HG03025 (cell line): ENCODE data around the gene PHC1.
A peak's percentile ranks its signal among the peaks of the same experiment; 100 is the strongest.

Source experiments
- ATAC-seq: cut with Tn5 transposase; IDR thresholded peaks from one replicate; pipeline ENCODE4 v1.9.1; 2021; ENCODE audit warnings: mild to moderate bottlenecking, moderate library complexity; ENCODE audit not compliant: unreplicated experiment, low FRiP score

PHC1 gene

GRCh38 chr12:8948701-8949341, 34.5 kb downstream of the PHC1 start:
- ATAC-seq, result no peak

DNA sequence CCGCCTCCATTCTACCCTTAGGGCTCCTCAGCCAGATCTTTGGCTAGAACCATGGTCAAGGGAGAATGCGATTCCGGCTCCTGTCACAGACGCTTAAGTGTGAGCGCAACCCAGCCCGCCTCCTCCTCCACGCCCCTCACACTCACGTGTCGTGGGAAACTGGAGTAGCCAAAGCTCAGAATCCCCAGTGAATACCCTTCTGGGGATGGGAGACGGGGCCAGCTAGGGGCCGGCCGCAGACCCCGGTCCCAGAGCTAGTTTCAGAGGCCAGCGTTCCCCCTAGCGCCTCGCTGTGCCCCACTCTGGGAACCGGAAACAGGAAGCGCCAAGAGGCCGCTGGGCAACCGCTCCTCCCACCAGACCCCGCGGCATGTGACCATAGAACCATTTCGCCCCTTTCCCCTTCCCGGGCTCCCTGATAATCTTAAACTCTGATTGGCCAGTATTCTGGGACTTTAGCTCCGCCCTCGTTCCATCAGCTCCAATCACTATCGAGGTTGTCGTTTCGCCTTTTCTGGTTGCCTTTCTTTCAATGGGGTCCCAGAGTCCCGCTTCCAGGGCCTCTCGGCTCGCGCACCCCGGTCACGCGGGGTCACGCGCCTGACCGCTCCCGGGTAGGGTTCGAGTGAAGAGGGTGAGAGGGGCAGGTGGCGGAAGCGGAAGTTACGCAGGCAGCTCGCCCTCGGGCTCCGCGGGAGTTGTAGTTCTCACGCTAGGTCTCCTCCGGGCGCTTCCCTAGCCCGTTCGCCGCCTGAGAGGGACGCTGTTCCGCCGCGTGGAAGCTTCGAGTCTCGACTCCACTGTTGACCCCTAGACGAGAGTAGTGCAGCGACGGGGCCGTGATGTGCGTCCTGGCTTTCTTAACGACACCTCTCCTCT, 35.3 kb downstream of the PHC1 start, which contains the start of gene M6PR:
Gene M6PR, minus strand, starts transcription at position 304 of the 879 bp plus-strand sequence. CDS start 3,241 bp downstream, outside the sequence.
- ATAC-seq, result peak; percentile 89

DNA sequence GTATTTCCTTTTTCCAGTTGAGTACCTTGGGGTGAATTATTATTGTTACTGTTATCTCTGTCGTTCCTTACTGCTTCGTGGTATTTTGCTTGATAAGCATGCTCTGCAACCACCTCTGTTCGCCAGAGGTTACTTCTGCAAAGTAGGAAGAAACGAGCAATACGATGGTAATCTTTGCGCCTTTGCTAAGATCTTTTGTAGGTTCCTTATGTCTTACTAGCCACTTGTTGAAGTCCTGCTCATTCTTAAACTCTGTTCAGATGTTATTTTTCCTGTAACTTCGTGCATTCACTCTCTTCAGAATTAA, 35.9 kb downstream of the PHC1 start:
- ATAC-seq, result peak; percentile 15

- no peak for ATAC-seq
These were observed 36.6 kb downstream of the PHC1 start for GRCh38 chr12:8950702-8951478.

GRCh38 chr12:8951744-8952143, 37.4 kb downstream of the PHC1 start:
- ATAC-seq, result no peak

DNA sequence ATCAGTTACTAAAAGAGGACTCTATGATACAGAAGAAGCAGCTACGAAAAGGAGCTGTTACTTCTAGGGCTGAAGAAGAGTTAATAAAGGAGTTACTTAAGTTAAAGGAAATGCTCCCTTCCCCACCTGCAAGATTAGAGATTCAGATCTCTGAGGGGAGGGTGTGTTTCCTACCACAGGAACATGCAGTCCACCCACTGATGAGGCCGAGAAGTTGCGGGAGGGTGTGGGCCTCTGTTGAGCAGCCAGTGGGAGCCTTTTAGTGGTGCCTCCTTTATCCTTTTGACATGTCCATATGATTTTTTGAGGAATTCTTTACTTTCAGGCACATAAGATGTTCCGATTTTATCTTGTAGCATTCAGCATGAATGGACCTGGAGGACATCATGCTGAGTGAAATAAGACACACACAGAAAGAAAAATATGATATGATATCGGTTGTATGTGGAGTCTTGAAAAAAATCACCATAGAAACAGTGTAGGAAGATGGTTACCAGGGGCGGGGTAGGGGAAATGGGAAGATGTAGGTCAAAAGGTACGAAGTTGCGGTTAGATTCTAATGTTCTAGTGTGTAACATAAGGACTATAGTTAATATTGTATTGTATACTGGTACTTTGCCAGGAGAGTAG, 39.6 kb downstream of the PHC1 start:
- ATAC-seq, result no peak

DNA sequence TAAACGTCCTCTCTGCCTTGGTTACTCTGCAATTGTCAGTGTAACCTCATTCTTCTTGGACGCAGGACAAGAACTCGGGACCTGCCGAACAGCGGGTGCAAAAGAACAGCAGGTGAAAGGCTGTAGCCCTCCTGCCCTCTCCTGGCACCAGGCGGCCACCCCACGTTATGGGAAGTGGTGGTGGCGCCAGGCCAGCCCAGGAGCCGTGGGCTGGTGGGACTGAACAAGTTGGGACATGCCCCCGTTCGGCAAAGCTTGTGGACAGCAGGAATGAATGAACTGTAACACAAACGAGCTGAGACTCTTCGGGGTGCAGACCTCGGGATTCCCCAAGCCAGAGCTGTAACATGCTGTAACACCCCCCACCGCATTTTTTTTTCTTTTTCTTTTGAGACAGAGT, 41.8 kb downstream of the PHC1 start:
- no peak for ATAC-seq

DNA sequence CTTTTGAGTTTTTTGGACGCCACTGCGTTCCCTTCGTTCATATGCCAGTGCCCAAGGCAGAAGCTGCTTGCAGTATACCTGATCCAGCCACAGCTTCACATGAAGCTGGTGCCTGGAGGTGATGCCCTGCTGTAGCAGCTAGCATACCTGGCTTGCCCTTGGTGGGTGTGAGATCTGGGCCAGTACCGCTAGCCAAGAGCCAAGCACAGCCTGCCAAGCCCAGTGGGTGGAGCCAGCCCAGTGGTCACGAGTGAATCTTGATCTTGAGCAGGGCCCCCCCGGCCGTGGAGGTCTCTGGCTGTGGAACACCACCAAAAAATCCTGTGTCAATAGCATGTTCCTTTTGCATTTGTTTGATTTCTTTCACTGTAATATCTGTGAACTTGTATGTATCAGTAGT, 42.5 kb downstream of the PHC1 start:
- ATAC-seq, result no peak

DNA sequence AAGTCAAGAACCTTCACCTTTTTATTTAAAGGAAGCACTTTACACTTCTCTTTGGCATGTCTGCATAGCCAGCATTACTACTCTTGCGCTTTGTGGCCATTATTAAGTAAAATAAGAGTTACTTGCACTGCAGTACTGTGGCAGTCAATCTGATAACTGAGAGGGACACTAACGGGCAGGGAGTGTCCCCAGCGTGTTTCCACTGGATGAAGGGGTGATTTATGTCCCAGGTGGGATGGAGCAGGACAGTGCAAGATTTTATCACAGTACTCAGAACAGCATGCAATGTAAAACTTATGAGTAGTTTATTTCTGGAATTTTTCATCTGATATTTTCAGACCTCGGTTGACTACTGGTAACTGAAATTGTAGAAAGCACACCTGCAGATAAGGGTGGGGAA, 43.3 kb downstream of the PHC1 start:
- no peak for ATAC-seq

DNA sequence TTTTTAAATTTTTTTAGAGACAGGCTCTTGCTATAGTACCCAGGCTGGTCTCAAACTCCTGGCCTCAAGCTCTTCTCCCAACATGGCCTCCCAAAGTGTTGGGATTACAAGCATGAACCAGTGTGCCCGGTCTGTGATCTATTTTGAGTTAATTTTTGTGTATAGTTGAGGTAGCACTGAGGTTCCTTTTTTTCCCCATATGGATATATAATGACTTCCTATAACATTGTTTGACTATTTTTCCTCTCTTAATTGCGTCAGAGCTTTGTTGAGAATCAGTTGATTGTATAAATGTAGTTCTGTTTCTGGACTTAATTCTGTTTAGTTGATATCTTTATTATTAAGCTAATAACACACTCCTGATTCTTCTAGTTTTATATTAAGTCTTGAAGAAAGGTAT, 43.8 kb downstream of the PHC1 start:
- no peak for ATAC-seq

GRCh38 chr12:8960176-8960575, 45.9 kb downstream of the PHC1 start:
- no peak for ATAC-seq

DNA sequence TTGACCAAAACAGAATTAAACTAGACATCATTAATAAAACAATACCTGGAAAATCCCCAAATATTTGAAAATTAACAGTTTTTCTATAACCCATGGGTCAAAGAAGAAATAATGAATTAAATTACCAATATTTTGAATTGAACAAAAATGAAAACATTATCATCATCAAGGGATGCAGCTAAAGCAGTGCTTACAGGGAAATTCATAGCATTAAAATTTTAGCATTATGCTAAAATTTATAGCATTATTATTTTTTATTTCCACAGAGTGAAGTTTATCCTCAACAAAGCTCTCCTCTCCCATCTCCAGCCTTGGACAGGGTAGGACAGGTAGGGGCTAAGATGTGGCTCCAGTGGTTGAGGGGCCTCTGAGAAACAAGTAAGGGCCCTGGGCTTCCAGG, 54.5 kb downstream of the PHC1 start:
- ATAC-seq, result no peak

DNA sequence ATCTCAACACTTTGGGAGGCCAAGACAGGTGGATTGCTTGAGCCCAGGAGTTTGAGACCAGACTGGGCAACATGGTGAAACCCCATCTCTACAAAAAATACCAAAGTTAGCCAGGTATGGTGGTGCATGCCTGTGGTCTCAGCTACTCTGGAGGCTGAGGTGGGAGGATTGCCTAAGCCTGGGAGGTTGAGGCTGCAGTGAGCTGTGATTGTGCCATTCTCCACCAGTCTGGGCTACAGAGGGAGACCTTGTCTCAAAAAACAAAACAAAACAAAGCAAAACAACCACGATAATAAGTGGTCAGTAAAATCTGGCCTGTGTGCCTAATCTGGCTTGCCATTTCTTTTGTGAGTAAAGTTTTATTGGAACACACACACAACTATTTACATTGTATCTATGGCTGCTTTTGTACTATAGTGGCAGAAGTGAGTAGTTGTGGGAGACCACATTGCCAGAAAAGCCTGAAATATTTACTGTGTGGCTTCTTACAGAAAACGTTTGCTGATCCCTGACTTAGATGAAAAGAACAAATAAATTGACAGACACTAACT, 55.6 kb downstream of the PHC1 start:
- ATAC-seq, result no peak

DNA sequence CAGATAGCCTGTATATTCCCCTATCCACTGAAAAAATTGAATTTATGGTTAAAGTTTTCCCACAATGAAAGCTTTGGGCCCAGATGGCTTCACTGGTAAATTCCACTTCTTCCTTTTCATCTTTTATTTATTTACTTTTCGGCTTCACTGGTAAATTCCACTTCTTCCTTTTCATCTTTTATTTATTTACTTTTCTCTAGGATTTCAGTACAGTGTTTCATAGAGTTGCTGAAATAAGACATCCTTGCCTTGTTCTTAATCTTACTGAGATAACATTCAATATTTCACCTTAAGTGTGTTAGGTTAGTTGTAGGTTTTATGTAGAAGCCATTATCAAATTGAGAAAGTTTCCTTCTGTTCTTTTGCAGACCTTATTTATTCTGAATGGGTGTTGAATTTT, 56.1 kb downstream of the PHC1 start:
- no peak for ATAC-seq

GRCh38 chr12:8980137-8980536, 65.8 kb downstream of the PHC1 start:
- no peak for ATAC-seq

- ATAC-seq, result no peak
These were observed 71.0 kb downstream of the PHC1 start for GRCh38 chr12:8985213-8985754.

GRCh38 chr12:8987163-8987562, 72.9 kb downstream of the PHC1 start:
- ATAC-seq, result no peak

- ATAC-seq, result no peak
These were observed 73.4 kb downstream of the PHC1 start for GRCh38 chr12:8987685-8988084.

DNA sequence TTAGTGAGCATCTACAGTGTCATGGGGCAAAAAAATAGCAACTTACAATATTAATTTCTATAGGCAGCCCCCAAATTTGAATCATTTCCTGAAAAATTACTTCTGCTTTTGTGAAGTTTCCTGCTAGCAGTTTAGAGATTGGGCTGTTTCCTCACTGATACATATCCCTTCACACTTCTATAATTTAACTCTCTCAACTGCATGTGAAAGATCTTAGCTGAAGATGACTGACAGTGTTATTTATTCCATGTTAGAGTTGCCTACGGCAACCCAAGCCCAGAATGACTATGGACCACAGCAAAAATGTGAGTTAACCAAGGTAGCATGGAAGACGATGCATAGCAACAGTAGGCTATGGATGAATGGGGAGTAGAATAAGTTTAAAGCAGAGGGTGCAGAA, 75.1 kb downstream of the PHC1 start, which contains the start of gene KLRG1:
Gene KLRG1, plus strand, starts transcription at position 134 of the 400 bp plus-strand sequence. Its CDS starts 90 bp downstream, at position 224.
- no peak for ATAC-seq
